Measurements from ENCODE around the gene AKR1C4.

The AKR1C4 gene

DNA sequence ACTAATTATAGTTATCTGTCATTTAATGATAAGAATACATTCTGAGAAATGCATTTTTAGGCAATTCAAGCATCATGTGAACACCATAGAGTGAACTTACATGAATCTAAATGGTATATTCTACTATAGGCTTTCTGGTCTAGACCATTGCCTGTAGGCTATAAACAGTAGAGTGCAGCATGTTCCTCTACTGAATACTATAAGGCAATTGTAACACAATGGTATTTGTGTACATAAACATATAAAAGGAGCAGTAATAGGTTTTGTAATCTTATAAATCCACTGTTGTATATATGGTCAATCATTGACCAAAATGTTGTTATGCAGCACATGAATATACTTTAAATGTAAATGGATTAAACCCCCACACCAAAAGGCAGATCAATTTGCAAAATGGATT, 71.6 kb downstream of the AKR1C4 start:
- DNase-seq: no peak
- Histone ChIP-seq H3K36me3 (ENCODE audit: control insufficient read depth in 1 of 2, insufficient read depth in 2 of 2, low read length in 2 of 2) (no peaks in the 10 kb centered on the region), H4K12ac (ENCODE audit: low read depth, low read length) (no peak overlapping the region), H3K9ac (ENCODE audit: low read length) (no peak overlapping the region), H2AK5ac (ENCODE audit: low read length) (no peak overlapping the region), H3K4me1 (ENCODE audit: control insufficient read depth in 1 of 2, insufficient read depth in 2 of 2, low read length in 2 of 2) (no peaks in the 10 kb centered on the region), H3K27ac (ENCODE audit: low read depth, low read length) (no peak overlapping the region), H3K18ac (ENCODE audit: low read length) (no peak overlapping the region), H3K4me2 (ENCODE audit: low read length) (no peak overlapping the region), H3K79me2 (ENCODE audit: control insufficient read depth, insufficient read depth, low read length, poor library complexity) (no peaks in the 10 kb centered on the region), H2BK5ac (ENCODE audit: low read depth, low read length, poor library complexity) (no peak overlapping the region), H3K9me3 (ENCODE audit: insufficient read depth, low read depth, low read length) (peaks cover 1% of the 10 kb centered on the region), H3K23ac (ENCODE audit: low read length) (no peak overlapping the region), H4K91ac (ENCODE audit: low read depth, low read length) (no peak overlapping the region), H3K79me1 (ENCODE audit: low read length) (no peaks in the 10 kb centered on the region), H2AFZ (ENCODE audit: insufficient read depth, low read length, poor library complexity) (no peak overlapping the region), H3K4me3 (ENCODE audit: low read depth, low read length) (no peak overlapping the region), H3K14ac (ENCODE audit: low read length) (no peak overlapping the region), H3K4ac (ENCODE audit: low read depth, low read length) (no peak overlapping the region), H2BK12ac (ENCODE audit: low read length) (no peak overlapping the region), H3K27me3 (ENCODE audit: insufficient read depth, low read length) (no peaks in the 10 kb centered on the region), H2BK120ac (ENCODE audit: insufficient read depth, low read length, poor library complexity) (no peak overlapping the region), H4K8ac (ENCODE audit: low read depth, low read length) (no peak overlapping the region)

Data from trophoblast cell (in vitro differentiated cells and primary cell).